ENCODE measurements around the gene CHST8.

The CHST8 gene

DNA sequence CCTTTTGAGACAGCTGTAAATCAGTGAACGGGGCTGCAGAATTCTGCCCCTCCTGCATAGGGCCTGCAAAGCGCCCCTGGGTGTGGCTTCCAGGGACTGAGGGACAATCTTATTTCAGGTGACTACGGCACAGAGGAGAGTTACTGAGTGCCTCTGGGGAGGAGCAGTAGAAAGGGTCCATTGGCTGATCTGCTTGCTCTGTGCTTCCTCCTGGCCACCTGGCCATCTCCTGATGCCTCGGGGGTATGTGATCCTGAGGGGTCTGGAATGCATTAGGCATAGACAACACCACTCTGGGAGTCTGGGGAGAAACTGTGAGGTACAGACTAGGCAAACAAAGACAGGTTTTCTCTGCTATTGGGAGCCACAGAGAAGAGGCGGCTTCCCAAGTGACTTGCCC, 177.7 kb downstream of the CHST8 start:
- no peak for DNase-seq

DNA sequence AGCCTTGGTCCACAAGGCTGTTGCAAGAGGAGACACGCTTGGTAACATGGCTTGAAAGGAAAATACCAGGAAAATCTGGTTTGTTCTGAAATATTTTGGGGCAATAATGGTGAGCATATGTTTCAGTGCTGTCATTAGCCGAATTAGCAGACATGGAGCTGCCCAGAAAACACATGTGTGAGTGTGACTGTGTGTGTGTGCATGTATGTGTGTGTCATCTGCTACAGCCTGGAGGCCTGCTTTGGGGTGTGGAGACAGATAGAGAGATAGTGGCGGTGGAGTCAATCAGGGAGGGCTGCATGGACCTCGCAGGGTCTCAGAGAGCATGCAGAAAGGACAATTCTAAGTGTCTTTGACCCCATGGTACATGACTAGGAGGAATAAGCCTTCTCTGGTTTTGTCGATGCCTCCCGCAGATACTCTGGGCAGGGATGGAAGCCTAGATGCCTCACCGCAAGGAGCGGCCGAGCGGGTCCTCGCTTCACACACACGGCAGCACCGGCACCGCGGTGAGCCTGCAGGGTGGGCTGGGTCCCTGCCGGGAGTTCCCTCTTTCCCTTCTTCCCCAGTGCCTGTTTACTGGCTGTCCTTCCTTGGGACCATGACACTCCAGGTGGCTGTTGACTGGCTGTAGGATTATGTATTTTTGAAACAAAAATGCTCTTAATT, 178.4 kb downstream of the CHST8 start:
- DNase-seq: no peak

DNA sequence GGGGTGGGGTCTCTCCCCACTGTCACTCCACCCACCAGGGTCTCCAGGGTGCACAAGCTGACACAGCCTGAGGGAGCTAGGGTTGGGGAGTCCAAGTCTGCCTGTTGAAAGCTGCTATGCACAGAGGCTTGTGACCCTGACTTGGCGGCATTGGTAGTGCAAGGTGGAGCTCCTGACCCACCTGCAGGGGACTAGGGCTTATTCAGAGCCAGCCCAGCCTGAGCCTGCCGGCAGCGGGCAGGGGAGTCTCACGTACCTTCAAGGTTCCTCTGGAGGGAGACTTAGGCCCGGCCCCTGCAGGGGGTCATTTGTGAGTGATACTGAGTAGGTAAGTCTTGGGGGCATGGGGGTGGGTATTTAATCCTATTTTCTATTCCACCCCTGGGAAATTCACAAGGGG, 179.7 kb downstream of the CHST8 start:
- DNase-seq: no peak

DNA sequence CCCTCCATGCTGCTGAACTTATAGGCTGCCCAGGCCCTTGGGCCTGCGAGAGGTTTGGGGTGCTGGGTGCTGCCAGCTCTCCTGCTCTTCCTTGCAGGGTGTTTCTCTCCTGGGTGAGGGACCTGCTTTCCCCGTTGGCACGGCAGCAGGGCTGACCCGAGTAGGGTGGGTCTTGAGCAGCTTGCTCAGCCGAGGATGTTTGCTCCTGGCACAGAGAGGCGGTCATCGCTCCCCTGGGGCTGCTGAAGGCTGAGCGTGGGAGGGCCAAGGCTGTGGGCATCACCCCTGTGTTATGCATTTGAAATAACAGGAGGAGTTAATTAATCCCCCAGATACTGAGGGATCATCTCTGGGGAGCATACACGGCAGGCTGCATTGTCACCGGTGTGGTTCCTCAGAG, 180.2 kb downstream of the CHST8 start:
- no peak for DNase-seq

DNA sequence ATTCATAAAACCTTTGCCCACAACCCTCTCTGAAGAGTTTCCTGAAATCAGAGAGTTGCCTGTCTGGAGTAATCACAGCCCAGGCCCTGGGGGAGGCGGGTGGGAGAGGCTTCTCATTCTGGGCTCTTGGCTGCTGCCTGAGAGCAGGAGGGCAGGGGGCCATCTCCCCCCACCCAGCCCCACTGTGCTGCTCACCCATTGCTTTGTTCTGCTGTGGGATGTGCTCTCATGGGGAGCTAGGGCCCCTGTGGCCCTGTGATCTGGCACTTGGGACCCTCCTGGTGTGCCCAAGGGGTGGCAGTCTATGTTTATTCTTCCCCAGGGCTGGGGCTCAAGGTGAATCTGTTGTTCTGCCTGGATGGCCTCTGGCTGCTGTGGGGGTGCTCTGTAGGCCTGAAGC, 181.0 kb downstream of the CHST8 start:
- no peak for DNase-seq

DNA sequence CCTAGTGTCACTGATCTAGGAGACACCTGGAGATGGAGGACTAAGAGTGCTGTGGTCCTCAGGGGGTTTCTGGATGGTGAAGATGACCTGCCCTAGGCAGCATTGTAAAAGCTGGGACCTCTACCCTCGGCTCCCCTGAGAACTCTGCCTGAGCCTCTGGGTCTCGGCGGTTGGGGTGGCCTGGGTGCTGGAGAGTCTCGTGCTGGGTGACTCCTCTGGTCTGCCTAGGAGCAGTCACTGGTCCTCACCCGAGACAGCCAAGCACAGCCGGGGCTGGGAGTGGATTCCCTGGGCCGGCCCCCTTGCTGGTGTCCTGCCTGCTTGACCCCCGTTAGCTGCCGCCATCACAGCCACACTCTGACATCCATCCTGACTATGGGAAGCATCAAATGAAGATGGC, 181.6 kb downstream of the CHST8 start:
- no peak for DNase-seq

DNA sequence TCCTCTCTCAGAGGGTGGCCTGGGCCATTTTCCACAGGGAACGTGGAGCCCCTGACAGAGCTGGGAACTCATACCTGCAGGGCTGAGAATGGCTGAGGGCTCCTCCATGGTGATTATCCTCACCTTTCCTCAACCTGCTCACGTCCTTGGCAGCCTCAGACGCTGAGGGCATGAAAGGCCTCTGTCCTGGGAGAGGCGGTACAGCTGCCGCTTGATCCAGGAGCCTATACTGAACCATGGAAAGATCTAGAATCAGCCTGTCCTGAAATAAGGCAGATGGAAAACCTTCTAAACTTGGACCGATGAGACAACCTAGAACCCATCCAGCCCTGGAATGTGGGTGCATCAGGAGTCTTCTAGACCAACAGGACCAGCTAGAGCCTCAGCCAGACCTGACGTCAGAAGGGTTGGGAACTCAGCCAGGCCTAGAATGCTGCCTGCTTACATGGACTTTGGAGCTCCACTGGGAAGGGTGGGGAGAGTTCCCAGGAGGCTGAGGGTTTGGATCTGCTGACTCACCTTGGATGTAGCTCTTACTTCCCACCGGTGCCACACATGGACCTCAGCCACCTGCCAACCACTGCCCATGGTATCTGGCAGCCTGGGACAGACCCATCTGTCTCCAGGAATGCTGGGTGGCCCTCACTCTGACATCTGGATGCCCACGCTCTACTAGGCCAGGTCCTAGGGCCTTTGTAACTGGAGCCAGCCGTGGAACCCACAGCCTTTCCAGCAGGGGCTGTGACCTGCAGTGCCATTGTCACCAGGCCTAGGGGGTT, 182.5 kb downstream of the CHST8 start:
- DNase-seq: no peak

DNA sequence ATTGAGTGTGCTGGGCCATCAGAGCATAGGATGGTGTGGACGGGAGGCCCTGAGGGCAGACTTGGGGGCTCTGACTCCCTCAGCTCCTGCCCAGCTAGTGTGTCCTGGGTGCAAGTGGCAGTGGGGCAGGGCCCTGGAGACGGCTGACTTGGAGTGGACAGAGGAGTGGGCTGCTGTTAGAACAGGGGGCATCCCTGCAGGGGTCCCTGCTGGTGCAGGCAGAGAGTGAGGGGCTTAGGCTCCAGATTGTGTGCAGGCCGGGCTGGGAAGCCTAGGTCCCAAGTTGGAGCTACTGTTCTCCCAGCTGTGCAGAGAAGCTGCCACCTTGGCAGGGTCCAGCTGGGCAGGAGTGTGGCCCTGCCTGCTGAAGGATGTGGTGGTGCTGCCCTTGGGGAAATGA, 183.6 kb downstream of the CHST8 start:
- no peak for DNase-seq

DNA sequence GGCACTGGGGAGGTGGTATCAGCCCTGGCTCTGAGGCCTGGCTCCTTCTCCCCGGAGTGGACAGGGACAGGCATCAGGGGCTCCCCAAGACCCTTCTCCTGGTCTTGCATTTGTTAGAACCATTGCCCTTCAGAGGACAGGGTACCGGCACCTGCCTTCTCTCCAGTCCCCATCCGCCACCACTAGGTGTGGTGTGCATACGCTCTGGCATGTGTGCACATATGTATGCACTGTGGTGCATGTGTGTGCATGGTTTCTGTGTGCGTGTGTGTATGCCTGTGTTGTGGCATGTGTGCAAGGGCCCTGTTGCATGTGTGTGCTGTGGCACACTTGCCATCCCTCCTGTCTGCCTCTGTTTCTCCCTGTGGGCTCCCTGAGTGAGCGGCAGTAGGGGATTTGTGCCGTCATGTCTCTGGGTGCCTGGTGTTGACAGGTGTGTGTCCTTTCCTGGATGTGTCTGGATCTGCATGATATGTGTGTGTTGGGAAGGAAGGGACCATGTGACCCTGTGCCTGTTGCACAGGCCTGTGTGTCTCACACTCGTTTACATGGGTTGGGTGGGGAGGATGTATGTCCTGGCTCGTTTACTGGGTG, 184.2 kb downstream of the CHST8 start:
- no peak for DNase-seq

DNA sequence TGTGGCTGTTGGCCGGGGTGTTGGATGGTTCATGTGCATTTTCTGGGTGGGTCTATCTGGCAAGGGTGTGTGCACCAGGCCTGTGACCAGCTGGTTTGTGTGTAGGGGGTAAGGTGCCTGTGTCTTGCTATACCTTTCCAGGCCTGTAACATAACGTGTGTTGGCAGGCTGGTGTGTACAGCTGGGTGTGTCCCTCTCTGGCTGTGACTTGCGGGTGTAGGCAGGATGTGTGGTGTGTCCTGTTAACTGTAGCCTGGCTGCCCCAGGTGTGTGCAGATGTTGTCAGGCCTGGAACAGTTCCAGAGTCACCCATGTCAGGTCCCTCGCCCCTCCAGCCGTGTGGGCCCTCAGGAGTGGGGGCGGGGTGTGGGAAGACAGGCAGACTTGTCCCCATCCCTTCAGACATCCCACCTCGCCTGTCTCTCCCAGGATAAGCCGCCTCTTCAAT, 184.7 kb downstream of the CHST8 start:
- DNase-seq: no peak

DNA sequence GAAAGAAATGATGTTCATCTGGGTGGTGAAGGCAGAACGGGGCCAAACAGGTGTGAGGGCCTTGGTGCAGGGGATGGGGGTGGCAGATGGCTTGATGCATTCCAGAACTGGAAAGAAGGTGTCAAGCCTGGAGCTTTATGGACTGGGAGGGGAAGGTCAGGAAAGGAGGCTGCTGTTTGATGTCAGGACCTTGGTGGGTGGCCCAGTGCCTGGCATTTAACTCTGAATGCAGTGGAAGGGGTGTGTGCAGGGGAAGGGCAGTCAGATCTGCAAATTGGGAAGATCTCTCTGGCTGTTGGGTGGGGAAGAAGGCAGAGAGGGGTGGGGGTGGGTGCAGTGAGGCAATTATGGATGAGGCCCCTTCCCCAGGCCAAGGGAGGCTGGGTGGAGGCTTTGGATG, 186.6 kb downstream of the CHST8 start:
- DNase-seq: no peak

DNA sequence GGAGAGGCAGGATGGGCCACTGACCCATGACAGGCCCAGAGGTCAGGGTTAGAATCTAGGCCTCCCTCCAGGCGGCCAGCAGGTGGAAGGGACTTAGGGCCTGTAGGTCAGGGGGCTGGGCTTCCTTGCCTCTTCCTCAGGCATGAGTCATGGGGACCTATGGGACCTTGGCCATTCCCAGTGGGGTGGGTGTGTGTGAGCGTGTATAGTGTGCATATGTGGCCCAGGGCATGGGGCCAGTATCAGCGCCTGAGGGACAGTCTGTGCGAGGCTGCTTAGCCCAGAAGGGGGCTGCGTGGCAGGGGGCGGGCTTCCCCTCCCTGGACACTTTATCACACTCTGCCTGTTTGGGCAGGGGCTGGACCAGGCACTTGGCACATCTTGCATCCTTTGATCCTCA, 188.2 kb downstream of the CHST8 start:
- DNase-seq: no peak

DNA sequence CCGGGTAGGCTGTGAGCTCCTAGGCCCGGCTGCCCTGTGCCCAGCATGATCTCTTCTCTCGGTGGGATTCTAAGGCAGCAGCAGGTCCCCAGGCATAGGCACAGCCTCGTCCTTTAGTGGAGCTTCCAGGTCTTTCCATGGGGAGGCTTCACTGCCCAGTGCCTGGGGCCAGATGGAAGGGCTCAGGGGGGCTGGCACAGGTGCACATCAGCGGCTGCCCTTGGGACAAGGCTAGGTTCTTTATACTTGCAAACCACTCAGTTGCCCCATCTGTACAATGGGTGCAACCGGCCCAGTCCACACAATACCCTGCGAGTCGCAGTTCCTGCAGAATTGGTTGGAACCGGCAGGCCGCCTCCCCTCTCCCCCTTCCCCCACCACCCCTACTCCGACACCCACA, 189.1 kb downstream of the CHST8 start:
- no peak for DNase-seq

DNA sequence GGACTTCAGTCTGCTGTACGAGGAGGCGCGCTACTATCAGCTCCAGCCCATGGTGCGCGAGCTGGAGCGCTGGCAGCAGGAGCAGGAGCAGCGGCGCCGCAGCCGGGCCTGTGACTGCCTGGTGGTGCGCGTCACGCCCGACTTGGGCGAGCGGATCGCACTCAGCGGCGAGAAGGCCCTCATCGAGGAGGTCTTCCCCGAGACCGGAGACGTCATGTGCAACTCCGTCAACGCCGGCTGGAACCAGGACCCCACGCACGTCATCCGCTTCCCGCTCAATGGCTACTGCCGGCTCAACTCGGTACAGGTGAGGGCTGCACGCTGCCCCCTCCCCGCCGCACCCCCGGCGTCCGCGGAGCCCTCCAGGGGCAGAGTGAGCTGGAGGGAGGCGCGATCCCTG, 189.5 kb downstream of the CHST8 start:
- no peak for DNase-seq

DNA sequence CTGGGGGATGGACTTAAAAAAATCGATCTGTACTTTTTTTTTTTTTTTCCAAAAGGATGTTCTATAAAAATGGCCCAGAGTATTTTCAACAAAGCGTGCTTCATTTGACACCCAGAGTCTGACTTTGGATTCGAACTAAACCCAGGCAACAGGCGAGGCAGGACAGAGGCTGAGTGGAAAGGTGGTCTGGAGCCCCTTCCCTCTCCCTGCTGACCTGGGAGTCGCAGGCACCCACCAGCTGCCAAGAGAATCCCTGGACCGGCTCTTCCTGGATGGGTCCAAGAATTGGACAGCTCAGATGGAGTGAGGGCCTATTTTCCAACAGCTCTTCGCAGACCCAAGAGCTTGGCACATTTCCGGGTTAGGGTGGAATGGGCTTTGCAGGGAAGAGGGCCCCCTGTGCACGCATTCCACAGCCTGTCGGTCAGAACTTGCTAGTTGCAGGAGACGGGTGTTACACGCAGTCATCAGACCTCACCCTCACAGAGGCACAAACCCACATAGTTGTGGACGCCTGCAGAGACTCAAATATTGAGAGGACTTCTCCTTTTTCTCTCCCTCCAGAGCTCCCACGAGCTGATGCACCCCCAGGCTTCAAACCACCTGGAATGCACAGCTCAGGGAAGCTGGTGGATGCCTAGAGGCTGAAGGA, 190.1 kb downstream of the CHST8 start:
- DNase-seq: no peak

DNA sequence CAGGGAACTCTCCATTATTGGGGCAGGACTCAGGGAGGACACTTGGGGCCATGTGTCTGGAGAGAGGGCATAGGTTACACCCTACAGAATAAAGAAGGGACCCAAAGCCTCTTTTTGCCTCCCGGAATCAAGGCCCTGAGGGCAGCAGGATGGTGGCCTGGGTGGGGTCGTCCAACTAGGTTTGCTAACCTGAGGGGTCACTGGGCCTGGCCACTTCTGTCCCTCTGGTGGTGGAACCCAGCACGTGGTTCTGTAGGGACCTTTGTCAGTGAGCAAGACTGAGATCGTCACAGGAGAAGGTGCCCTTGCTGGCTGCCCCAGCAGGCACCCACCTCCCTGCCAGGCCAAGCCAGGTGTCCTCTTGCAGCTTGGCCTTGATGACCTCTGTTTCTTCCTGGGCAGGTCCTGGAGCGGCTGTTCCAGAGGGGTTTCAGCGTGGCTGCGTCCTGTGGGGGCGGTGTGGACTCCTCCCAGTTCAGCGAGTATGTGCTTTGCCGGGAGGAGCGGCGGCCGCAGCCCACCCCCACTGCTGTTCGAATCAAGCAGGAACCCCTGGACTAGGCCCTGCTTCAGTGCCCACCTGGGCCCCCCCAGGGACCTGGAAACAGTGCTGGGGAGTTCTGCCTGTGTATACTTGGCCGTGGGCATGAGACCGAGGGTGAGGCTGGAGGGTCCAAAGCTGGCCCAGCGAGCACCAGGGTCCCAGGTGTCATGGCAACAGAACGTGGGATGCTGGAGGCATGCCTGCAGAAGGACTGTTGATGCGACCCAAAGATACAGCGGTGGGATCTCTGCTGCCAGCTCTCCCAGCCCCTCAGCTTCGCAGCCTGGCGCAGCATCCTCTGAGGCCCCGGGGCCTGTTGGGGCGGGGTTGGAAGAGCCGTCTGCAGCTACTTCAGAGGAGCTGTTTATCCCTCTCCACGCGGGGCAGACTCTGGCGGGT, 190.9 kb downstream of the CHST8 start:
- DNase-seq: no peak

DNA sequence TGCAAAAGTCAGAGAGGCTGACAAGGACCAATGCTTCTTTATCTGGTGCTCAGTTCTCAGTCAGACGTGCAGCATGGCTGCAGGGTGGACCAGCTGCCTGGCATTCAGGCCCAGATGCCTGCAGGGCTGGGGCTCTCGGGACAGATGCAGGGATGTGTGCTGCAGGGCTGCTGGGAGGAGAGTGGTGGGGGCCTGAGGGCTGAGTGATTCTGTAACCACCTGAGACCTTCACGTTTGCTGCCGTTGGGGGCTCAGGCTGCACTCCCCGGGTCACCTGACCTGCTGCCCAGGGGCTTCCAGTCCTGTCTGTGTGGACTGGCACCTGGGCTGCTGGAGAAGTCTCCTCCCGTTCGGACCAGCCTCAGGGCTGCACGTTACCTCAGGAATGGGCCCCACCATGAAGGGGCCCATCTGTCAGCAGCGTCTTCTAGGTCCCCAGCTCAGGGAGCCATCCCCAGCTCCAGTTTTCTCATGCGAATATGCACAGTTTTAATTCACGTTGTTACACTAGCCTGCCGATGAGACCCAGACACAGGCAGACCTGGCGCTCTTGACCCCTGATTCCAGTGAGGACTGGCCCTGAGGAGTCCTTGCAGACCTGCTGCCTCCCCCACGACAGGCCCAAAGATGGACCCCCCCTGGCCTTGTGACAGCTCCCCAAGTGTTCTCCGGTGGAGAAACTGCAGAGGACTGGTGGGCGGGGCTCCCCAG, 191.8 kb downstream of the CHST8 start:
- no peak for DNase-seq

DNA sequence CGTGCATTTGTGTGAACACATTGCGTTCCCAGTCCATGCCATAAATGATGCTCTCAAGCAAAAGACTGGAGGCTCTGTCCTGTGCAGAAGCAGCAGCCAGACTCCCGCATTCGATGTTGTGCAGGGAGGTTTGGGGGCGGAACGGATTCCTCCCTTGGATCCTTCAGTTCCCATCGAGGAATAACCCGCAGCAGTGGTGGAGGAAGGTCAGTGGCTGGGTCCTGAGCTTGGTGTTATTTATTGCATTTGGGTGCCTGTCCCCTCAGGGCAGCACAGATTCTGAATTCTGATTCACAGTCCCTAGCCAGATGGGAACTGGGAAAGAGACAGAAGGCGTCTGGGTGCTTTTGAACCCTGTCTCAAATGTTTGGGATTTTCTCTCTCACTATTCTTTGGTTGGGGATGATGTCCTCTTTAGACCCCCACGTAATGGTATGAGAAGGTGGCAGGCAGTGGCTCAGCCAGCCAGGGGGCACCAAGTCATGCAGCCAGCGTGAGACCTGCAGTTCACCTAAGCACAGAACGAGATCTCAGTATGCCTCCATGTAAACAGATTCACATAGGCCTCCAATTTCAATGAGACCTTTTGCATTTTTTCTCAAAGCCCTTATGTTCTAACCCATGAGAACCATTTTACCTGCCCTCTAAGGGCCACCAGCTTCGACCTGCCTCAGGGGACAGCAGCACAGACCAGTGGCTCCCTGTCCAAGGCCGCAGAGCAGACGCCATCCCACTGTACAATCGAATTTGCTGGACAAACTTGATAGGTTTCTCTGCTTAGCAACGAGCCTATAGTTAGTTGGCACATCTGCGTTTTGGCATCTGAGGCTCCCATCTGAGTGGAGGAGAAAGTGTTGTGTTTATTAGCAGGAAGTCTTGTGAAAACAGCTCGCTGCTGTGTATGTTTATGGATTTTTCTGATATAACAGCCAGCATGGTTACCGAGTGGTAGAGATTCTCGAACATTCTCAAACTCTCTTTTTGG, 192.7 kb downstream of the CHST8 start:
- DNase-seq: no peak

DNA sequence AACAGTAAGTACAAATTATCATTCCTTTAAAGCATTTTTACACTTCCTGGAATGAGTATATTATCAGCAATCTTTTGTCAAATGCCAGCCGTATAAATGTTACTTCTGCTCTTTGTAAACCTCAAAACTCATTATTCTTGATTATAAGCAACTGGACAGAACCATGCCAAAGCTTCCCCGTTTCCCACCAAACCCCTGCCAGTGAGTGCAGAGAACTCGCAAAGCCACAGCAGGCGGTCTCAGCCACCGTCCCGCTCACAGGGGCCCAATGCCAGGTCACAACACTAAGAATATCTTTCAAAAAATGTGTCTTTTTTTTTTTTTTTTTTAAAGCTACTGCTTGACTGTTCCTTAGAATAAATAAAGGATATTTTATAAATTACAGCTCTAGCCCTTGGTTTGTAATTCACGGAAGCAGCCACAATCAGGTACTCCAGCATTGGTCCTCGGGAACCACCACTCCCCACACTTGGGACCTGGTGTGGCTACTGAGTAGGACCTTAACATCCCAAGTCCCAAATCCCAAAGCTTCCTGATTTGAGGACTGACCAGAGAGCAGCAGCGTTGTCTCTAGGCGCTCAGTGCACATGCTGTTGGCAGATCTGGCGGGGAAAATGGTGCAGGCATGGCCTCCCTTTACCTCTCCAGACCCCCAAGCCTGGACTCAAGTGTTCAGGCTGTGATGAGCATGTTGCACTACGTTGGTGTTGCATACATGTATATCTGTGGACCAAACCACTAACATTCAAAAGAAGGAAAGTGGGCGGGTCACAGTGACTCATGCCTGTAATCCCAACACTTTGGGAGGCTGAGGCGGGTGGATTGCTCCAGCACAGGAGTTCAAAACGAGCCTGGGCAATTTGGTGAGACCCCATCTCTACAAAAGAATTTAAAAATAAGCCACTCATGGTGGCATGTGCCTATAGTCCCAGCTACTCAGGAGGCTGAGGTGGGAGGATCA, 193.9 kb downstream of the CHST8 start:
- no peak for DNase-seq
